Thymus (tissue), 11 donors: ENCODE measurements around the gene YAP1. TPM values are rescaled to one million over a fixed set of nuclear protein-coding genes. Genes with fewer than 3 reads are reported as not detected.

Experiments
- DNase-seq, 9 donors: peaks; one replicate each; pipeline ENCODE4 v3.0.0-alpha.2; 2013; ENCODE audit warnings: low spot score in 9 of 9, low read depth in 6 of 9, missing footprints in 1 of 9
- H3K27ac ChIP-seq, 2 donors: one replicate each; pipeline ENCODE4 v1.5.1; 2013; ENCODE audit warnings: control low read depth in 1 of 2, low read depth in 1 of 2, low read length in 1 of 2, mild to moderate bottlenecking in 1 of 2, moderate library complexity in 1 of 2
- H3K27me3 ChIP-seq, 2 donors: one replicate each; pipeline ENCODE4 v1.5.1; 2013; ENCODE audit warnings: low read length in 1 of 2; ENCODE audit not compliant: control insufficient read depth in 2 of 2, insufficient read depth in 1 of 2
- H3K36me3 ChIP-seq, 2 donors: one replicate each; pipeline ENCODE4 v1.5.1; 2013; ENCODE audit warnings: low read length in 1 of 2, mild to moderate bottlenecking in 1 of 2, moderate library complexity in 1 of 2; ENCODE audit not compliant: control insufficient read depth in 2 of 2, insufficient read depth in 2 of 2
- H3K4me1 ChIP-seq, 2 donors: one replicate each; pipeline ENCODE4 v1.5.1; 2013; ENCODE audit warnings: low read length in 2 of 2; ENCODE audit not compliant: control insufficient read depth in 2 of 2, insufficient read depth in 2 of 2
- H3K4me3 ChIP-seq, 2 donors: one replicate each; pipeline ENCODE4 v1.5.1; 2013; ENCODE audit warnings: low read length in 2 of 2, control low read depth in 1 of 2, mild to moderate bottlenecking in 1 of 2
- H3K9me3 ChIP-seq, 2 donors: one replicate each; pipeline ENCODE4 v1.5.1; 2013; ENCODE audit warnings: low read length in 1 of 2, mild to moderate bottlenecking in 1 of 2; ENCODE audit not compliant: control insufficient read depth in 2 of 2, insufficient read depth in 1 of 2
- WGBS: extraction: QIAGEN DNeasy Blood & Tissue Kit; methylation state at CpG from one replicate; pipeline ENCODE4 v1.1.7; 2013; 5-methylcytosine and 5-hydroxymethylcytosine counted together
- polyA plus RNA-seq: library from polyadenylated mRNA; stranded (reverse); fragments of 200-250 nt; gene quantifications from one replicate; pipeline ENCODE4 v1.2.3, GENCODE V29; 2013
- total RNA-seq: library from RNA; stranded (reverse); fragments of 120-200 nt; gene quantifications from one replicate; pipeline ENCODE4 v1.2.4, GENCODE V29; 2013
- donor health status: healthy.

Gene YAP1
- total and polyA plus RNA-seq, 2 donors: 10.5 to 27.9 TPM

DNA sequence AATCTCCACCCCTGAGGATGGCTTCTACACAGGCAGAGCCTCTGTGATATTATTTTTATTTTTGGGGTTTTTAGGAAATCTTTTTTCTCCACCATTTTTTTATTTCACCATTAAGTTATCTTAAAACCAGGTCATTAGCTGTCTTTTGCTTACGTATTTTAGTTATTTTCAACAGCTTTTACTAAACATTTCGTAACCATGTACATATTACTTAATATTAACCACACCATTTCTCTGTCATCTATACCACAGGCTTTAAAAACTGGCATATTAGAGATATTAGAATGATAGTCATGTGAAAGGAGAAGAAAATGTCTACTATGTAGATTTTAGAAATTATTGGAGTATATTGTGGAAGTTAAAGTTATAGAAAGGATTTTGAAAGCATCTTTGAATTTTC lies 37.4 kb downstream of the YAP1 start:
- no peaks in the 10 kb centered on the region for H3K36me3 ChIP-seq
- no peaks in the 10 kb centered on the region for H3K4me1 ChIP-seq
- H3K27ac ChIP-seq: no peak overlapping the region
- H3K9me3 ChIP-seq: no peaks in the 10 kb centered on the region
- WGBS: 84% methylated on average over 2 of the region's 2 CpGs
- no peaks in the 10 kb centered on the region for H3K27me3 ChIP-seq
- no peak overlapping the region for H3K4me3 ChIP-seq
- DNase-seq: no peak

DNA sequence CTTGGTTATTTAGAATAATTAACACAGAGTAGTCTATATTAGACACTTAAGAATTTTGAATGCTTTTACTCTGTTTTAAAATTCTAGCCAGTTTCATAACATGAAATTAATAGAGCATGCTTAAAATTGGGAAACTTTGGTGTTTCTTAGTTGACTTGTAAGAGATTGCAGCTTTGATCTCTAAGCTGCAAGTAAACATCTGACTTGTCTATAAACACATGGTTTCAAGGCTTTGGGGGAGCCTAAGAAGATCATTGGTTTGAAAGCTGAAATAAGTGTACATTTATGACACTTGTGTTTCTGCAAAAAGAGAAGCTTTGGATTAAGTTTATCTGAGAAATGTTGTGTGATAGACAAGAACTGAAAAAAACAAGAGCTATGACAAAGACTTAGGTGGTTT lies 37.8 kb downstream of the YAP1 start:
- Histone ChIP-seq H3K36me3 (no peaks in the 10 kb centered on the region), H3K27me3 (no peaks in the 10 kb centered on the region), H3K4me3 (no peak overlapping the region), H3K27ac (no peak overlapping the region), H3K4me1 (no peaks in the 10 kb centered on the region), H3K9me3 (no peaks in the 10 kb centered on the region)
- DNase-seq: no peak

DNA sequence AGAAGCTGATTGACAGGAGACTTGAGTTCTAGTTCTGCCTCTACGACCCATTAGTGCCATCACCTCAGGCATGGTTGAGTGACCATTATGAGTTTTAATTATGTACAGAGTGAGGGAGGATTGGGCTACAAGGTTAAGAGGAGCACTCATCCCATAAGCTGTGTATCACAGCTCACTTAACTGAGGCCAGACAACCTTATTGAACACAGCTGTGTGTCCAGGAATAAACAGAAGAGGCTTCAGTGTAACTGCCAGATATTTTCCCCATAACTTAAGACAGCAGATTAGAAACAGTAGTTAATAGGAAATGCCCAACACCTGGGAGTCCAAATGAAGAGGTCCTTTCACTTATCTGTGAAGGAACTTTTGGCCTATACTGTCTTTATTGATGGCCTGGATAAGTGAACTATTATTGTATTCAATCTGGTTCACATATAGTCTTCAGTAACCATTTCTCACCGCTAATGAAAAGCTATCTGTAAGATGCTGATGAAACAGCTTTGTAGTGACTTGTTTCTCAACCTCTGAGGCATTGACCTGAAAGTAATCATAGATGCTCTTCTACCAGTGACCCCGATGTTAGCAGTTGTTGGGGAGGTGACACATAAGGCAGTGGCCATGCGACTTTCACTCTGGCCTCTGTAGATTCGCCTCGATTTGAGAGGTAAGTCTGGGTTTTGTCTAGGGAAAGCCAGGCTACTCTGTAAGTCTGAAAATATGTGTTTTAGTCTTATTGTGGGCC lies 41.7 kb downstream of the YAP1 start:
- no peak overlapping the region for H3K4me3 ChIP-seq
- no peak for DNase-seq
- no peaks in the 10 kb centered on the region for H3K4me1 ChIP-seq
- H3K9me3 ChIP-seq: no peaks in the 10 kb centered on the region
- 95% methylated on average over 6 of the region's 6 CpGs for WGBS
- H3K36me3 ChIP-seq: no peaks in the 10 kb centered on the region
- no peaks in the 10 kb centered on the region for H3K27me3 ChIP-seq
- no peak overlapping the region for H3K27ac ChIP-seq

DNA sequence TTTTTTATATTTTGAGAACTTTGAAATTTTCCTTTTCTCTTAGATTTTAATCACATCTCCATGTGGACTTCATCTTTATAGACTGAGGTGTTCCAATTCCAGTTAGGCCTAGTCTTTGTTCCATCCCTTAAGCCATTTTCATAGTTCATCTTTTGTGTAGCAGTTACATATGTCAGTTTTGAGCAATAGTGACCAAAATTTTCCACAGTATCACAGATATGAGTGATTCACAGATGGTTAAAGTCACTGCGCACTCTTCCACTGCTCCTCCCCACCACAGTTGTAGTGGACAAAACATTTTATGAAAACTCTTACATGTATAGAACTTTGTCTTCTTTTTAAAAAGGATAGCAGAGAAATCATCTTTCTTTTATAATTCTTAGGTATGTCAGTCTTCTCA lies 42.8 kb downstream of the YAP1 start:
- DNase-seq: no peak
- Histone ChIP-seq H3K36me3 (no peaks in the 10 kb centered on the region), H3K4me3 (no peak overlapping the region), H3K9me3 (no peaks in the 10 kb centered on the region), H3K27me3 (no peaks in the 10 kb centered on the region), H3K27ac (no peak overlapping the region), H3K4me1 (no peaks in the 10 kb centered on the region)
- 99% methylated on average over 1 of the region's 1 CpG for WGBS

DNA sequence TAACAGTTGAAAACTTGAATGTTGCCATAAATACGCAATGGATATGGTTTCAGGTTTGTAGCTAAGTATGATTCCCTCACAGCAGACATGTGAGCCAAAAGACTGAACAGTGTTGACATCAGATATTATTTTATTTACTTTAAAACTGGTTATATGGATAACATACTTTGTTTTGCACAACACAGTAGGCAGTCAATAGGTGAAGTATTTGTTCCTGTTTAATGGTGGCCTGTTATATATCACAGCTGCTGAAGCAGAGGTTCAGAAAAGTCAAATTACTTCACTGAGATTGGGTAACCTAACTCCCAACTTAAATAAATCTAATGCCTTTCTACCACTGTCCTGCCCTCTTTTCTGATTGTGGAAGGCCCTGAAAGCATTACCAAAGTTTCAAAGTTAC lies 44.6 kb downstream of the YAP1 start:
- H3K36me3 ChIP-seq: no peaks in the 10 kb centered on the region
- DNase-seq: no peak
- no peaks in the 10 kb centered on the region for H3K27me3 ChIP-seq
- 96% methylated on average over 1 of the region's 1 CpG for WGBS
- no peaks in the 10 kb centered on the region for H3K9me3 ChIP-seq
- no peak overlapping the region for H3K27ac ChIP-seq
- H3K4me3 ChIP-seq: no peak overlapping the region
- H3K4me1 ChIP-seq: no peaks in the 10 kb centered on the region

DNA sequence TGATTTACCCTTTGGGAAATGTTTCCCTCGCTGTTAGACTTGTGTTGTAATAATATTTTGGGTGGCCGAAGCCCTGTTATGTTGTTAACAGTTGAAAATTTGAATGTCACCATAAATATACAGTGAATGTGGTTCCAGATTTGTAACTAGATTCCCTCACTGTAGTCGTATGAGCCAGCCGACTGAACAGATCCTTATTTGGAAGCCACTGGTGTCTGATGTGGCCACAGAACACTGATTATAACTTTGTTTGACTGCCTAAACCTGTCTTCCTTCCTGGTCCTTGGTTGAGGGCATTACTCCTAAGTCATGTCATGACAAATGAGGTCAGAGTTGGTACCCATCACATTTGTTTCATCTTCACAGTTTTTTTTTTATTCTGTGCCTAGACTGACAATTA lies 45.4 kb downstream of the YAP1 start:
- DNase-seq: no peak
- Histone ChIP-seq H3K4me3 (no peak overlapping the region), H3K9me3 (no peaks in the 10 kb centered on the region), H3K4me1 (no peaks in the 10 kb centered on the region), H3K27me3 (no peaks in the 10 kb centered on the region), H3K36me3 (no peaks in the 10 kb centered on the region), H3K27ac (no peak overlapping the region)
- 77% methylated on average over 4 of the region's 4 CpGs for WGBS

DNA sequence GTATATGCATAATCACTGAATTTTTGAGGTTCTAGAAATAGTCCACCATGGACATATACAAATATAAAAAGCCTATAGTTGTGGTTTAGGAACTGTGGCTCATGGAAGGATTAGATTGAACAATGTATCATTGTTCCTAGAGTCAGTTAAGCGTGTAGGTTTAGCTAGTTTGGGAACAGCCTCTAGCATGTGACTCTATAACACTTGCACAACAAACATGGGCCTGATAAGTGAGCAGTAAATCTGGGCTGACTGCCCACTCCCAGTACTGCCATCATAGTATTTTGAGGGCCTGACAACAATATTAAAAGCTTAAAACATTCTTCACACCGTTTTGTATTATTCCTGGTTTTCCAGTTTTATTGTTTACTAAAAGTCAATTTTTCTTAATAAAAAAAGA lies 47.0 kb downstream of the YAP1 start:
- Histone ChIP-seq H3K36me3 (no peaks in the 10 kb centered on the region), H3K27ac (no peak overlapping the region), H3K9me3 (no peaks in the 10 kb centered on the region), H3K4me3 (no peak overlapping the region), H3K4me1 (no peaks in the 10 kb centered on the region), H3K27me3 (no peaks in the 10 kb centered on the region)
- WGBS: 75% methylated on average over 2 of the region's 2 CpGs
- no peak for DNase-seq

DNA sequence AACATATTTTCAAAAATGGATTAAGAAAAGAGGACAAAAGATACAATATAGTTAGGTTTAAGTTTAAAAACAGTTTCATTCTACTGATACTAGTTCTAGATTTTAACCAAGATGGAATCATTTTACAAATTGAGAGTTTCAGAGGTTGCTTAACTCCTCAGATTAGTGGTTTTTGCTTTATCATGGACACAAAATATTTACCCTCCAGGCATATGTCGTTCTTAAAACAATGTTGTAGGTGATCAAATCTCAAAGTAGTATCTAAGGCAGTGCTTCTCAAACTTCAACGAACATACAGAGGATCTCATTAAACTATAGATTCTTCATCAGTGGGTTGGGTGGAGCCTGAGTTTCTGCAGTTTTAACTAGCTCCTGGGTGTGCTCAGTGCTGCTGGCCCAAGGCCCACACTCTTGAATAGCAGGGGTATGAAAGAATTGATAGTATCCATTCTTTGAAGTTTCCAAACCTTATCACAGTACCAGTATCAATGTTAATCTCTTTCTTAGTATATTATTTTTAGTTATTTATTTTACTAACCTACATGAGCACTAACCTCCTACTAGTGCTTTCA lies 48.0 kb downstream of the YAP1 start:
- H3K27me3 ChIP-seq: no peaks in the 10 kb centered on the region
- H3K4me1 ChIP-seq: no peaks in the 10 kb centered on the region
- H3K4me3 ChIP-seq: no peak overlapping the region
- no peak overlapping the region for H3K27ac ChIP-seq
- no peaks in the 10 kb centered on the region for H3K36me3 ChIP-seq
- 85% methylated on average over 2 of the region's 2 CpGs for WGBS
- no peaks in the 10 kb centered on the region for H3K9me3 ChIP-seq
- no peak for DNase-seq

DNA sequence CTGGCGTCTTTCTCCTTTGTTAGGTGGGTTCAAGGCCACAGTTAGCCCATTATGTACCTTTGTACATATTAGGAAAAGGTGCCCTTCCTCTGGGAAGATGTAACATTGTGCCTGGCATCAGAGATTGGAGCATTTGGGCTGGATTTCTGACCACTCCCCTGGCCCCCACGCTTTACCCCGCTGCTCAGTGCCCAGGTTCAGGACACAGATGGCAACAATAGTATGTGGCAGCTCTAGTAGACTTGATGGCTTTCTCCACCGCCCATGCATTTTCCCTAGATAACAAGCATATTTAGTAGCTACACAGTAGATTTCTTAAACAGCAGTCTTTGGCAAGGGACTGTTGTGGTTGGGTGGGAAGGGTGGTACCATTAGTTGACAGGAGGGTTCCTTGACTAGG lies 53.1 kb downstream of the YAP1 start:
- DNase-seq: no peak
- Histone ChIP-seq H3K27ac (no peak overlapping the region), H3K4me1 (no peaks in the 10 kb centered on the region), H3K4me3 (no peak overlapping the region), H3K9me3 (no peaks in the 10 kb centered on the region), H3K36me3 (no peaks in the 10 kb centered on the region), H3K27me3 (no peaks in the 10 kb centered on the region)
- WGBS: 95% methylated on average over 4 of the region's 4 CpGs
